ENCODE data around the gene RXFP4. TPM values are rescaled to one million over a fixed set of nuclear protein-coding genes. Genes with fewer than 3 reads are reported as not detected.
"Not testable (repeated sequence)": the region's sequence is repeated elsewhere in the genome, so short reads cannot be mapped to it uniquely, and the experiment has no call there.

The RXFP4 gene
- not detected for polyA plus RNA-seq (2013, experiment 1 of 4)
- not detected for polyA plus RNA-seq (2013, experiment 2 of 4)
- not detected for polyA plus RNA-seq (2013, experiment 3 of 4)
- polyA plus RNA-seq (2013, experiment 4 of 4), result not detected

GRCh38 chr1:155940993-155941844 is at the start of gene RXFP4:
Gene RXFP4, plus strand, starts transcription at chr1:155941638. Its CDS starts 72 bp downstream, at chr1:155941710.
- 78 to 81% methylated on average over 11 of the region's 11 CpGs for WGBS, 2 experiments
- no peak within 1 kb of the TSS for H3K27ac ChIP-seq (ENCODE audit: insufficient read depth, low read depth, low read length, poor library complexity, severe bottlenecking)
- H3K36me3 ChIP-seq (ENCODE audit: control insufficient read depth, insufficient read depth, low read length), result no peaks in the 10 kb centered on the region
- H3K9me3 ChIP-seq (ENCODE audit: control insufficient read depth, low read length), result no peaks in the 10 kb centered on the region
- peaks cover 5% of the 10 kb centered on the region for H3K4me1 ChIP-seq (ENCODE audit: control insufficient read depth, insufficient read depth, low read length)
- no peaks in the 10 kb centered on the region for H3K27me3 ChIP-seq (ENCODE audit: control insufficient read depth, insufficient read depth, low read length, poor library complexity, severe bottlenecking)
- no peak within 1 kb of the TSS for H3K4me3 ChIP-seq (ENCODE audit: insufficient read depth, low read depth, low read length)

GRCh38 chr1:155892796-155893195 is 48.6 kb upstream of the RXFP4 start:
- Histone ChIP-seq H3K27me3 (ENCODE audit: control insufficient read depth, insufficient read depth, low read length, poor library complexity, severe bottlenecking) (no peaks in the 10 kb centered on the region), H3K4me1 (ENCODE audit: control insufficient read depth, insufficient read depth, low read length) (no peaks in the 10 kb centered on the region), H3K36me3 (ENCODE audit: control insufficient read depth, insufficient read depth, low read length) (peaks cover 6% of the 10 kb centered on the region), H3K4me3 (ENCODE audit: insufficient read depth, low read depth, low read length) (no peak overlapping the region), H3K27ac (ENCODE audit: insufficient read depth, low read depth, low read length, poor library complexity, severe bottlenecking) (no peak overlapping the region), H3K9me3 (ENCODE audit: control insufficient read depth, low read length) (no peaks in the 10 kb centered on the region)
- 70 to 76% methylated on average over 3 of the region's 3 CpGs for WGBS, 2 experiments

- Histone ChIP-seq H3K9me3 (ENCODE audit: control insufficient read depth, low read length) (no peaks in the 10 kb centered on the region), H3K27me3 (ENCODE audit: control insufficient read depth, insufficient read depth, low read length, poor library complexity, severe bottlenecking) (no peaks in the 10 kb centered on the region), H3K36me3 (ENCODE audit: control insufficient read depth, insufficient read depth, low read length) (peaks cover 8% of the 10 kb centered on the region), H3K4me3 (ENCODE audit: insufficient read depth, low read depth, low read length) (no peak overlapping the region), H3K27ac (ENCODE audit: insufficient read depth, low read depth, low read length, poor library complexity, severe bottlenecking) (no peak overlapping the region), H3K4me1 (ENCODE audit: control insufficient read depth, insufficient read depth, low read length) (no peaks in the 10 kb centered on the region)
- 91 to 93% methylated on average over 10 of the region's 10 CpGs for WGBS, 2 experiments
Measured at GRCh38 chr1:155893389-155894142, 47.9 kb upstream of the RXFP4 start.

- H3K36me3 ChIP-seq (ENCODE audit: control insufficient read depth, insufficient read depth, low read length), result peaks cover 24% of the 10 kb centered on the region
- H3K4me3 ChIP-seq (ENCODE audit: insufficient read depth, low read depth, low read length); H3K4me1 ChIP-seq (ENCODE audit: control insufficient read depth, insufficient read depth, low read length); H3K9me3 ChIP-seq (ENCODE audit: control insufficient read depth, low read length); H3K27me3 ChIP-seq (ENCODE audit: control insufficient read depth, insufficient read depth, low read length, poor library complexity, severe bottlenecking); H3K27ac ChIP-seq (ENCODE audit: insufficient read depth, low read depth, low read length, poor library complexity, severe bottlenecking): not testable (repeated sequence)
- 81 to 87% methylated on average over 6 of the region's 6 CpGs for WGBS, 2 experiments
Measured at GRCh38 chr1:155895617-155896016, 45.8 kb upstream of the RXFP4 start.

- not testable (repeated sequence) for H3K4me1 ChIP-seq (ENCODE audit: control insufficient read depth, insufficient read depth, low read length); H3K4me3 ChIP-seq (ENCODE audit: insufficient read depth, low read depth, low read length); H3K27me3 ChIP-seq (ENCODE audit: control insufficient read depth, insufficient read depth, low read length, poor library complexity, severe bottlenecking); H3K27ac ChIP-seq (ENCODE audit: insufficient read depth, low read depth, low read length, poor library complexity, severe bottlenecking); H3K9me3 ChIP-seq (ENCODE audit: control insufficient read depth, low read length)
- 89 to 94% methylated on average over 8 of the region's 8 CpGs for whole genome bisulfite sequencing, 2 experiments
- H3K36me3 ChIP-seq (ENCODE audit: control insufficient read depth, insufficient read depth, low read length), result peaks cover 28% of the 10 kb centered on the region
Measured at GRCh38 chr1:155896476-155896875, 45.0 kb upstream of the RXFP4 start.

GRCh38 chr1:155897746-155898145 is 43.7 kb upstream of the RXFP4 start:
- Histone ChIP-seq H3K36me3 (ENCODE audit: control insufficient read depth, insufficient read depth, low read length) (peaks cover 28% of the 10 kb centered on the region), H3K27me3 (ENCODE audit: control insufficient read depth, insufficient read depth, low read length, poor library complexity, severe bottlenecking) (no peaks in the 10 kb centered on the region)
- WGBS, 2 experiments, result 100% methylated on average over 1 of the region's 1 CpG

GRCh38 chr1:155898888-155899287 is 42.5 kb upstream of the RXFP4 start:
- Histone ChIP-seq H3K4me3 (ENCODE audit: insufficient read depth, low read depth, low read length) (no peak overlapping the region), H3K27me3 (ENCODE audit: control insufficient read depth, insufficient read depth, low read length, poor library complexity, severe bottlenecking) (no peaks in the 10 kb centered on the region), H3K4me1 (ENCODE audit: control insufficient read depth, insufficient read depth, low read length) (no peaks in the 10 kb centered on the region), H3K9me3 (ENCODE audit: control insufficient read depth, low read length) (no peaks in the 10 kb centered on the region), H3K36me3 (ENCODE audit: control insufficient read depth, insufficient read depth, low read length) (peaks cover 32% of the 10 kb centered on the region), H3K27ac (ENCODE audit: insufficient read depth, low read depth, low read length, poor library complexity, severe bottlenecking) (no peak overlapping the region)
- 95 to 98% methylated on average over 2 of the region's 2 CpGs for WGBS, 2 experiments

More at GRCh38 chr1:155897746-155898145, 43.7 kb upstream of the RXFP4 start:
- H3K4me3 ChIP-seq (ENCODE audit: insufficient read depth, low read depth, low read length), result no peak overlapping the region
- H3K9me3 ChIP-seq (ENCODE audit: control insufficient read depth, low read length), result no peaks in the 10 kb centered on the region
- H3K4me1 ChIP-seq (ENCODE audit: control insufficient read depth, insufficient read depth, low read length), result no peaks in the 10 kb centered on the region
- no peak overlapping the region for H3K27ac ChIP-seq (ENCODE audit: insufficient read depth, low read depth, low read length, poor library complexity, severe bottlenecking)

GRCh38 chr1:155899683-155900082 is 41.8 kb upstream of the RXFP4 start:
- H3K9me3 ChIP-seq (ENCODE audit: control insufficient read depth, low read length), result no peaks in the 10 kb centered on the region
- no peak overlapping the region for H3K27ac ChIP-seq (ENCODE audit: insufficient read depth, low read depth, low read length, poor library complexity, severe bottlenecking)
- H3K36me3 ChIP-seq (ENCODE audit: control insufficient read depth, insufficient read depth, low read length), result peaks cover 40% of the 10 kb centered on the region
- no peak overlapping the region for H3K4me3 ChIP-seq (ENCODE audit: insufficient read depth, low read depth, low read length)
- no peaks in the 10 kb centered on the region for H3K27me3 ChIP-seq (ENCODE audit: control insufficient read depth, insufficient read depth, low read length, poor library complexity, severe bottlenecking)
- 95 to 99% methylated on average over 2 of the region's 2 CpGs for WGBS, 2 experiments
- H3K4me1 ChIP-seq (ENCODE audit: control insufficient read depth, insufficient read depth, low read length), result no peaks in the 10 kb centered on the region

GRCh38 chr1:155900161-155900560 is 41.3 kb upstream of the RXFP4 start:
- Histone ChIP-seq H3K27ac (ENCODE audit: insufficient read depth, low read depth, low read length, poor library complexity, severe bottlenecking) (no peak overlapping the region), H3K4me3 (ENCODE audit: insufficient read depth, low read depth, low read length) (no peak overlapping the region), H3K27me3 (ENCODE audit: control insufficient read depth, insufficient read depth, low read length, poor library complexity, severe bottlenecking) (no peaks in the 10 kb centered on the region), H3K4me1 (ENCODE audit: control insufficient read depth, insufficient read depth, low read length) (no peaks in the 10 kb centered on the region), H3K9me3 (ENCODE audit: control insufficient read depth, low read length) (no peaks in the 10 kb centered on the region), H3K36me3 (ENCODE audit: control insufficient read depth, insufficient read depth, low read length) (peaks cover 43% of the 10 kb centered on the region)
- WGBS, 2 experiments, result 95 to 98% methylated on average over 4 of the region's 4 CpGs

- peaks cover 45% of the 10 kb centered on the region for H3K36me3 ChIP-seq (ENCODE audit: control insufficient read depth, insufficient read depth, low read length)
- H3K4me1 ChIP-seq (ENCODE audit: control insufficient read depth, insufficient read depth, low read length), result no peaks in the 10 kb centered on the region
- H3K4me3 ChIP-seq (ENCODE audit: insufficient read depth, low read depth, low read length), result no peak overlapping the region
- H3K9me3 ChIP-seq (ENCODE audit: control insufficient read depth, low read length), result no peaks in the 10 kb centered on the region
- H3K27ac ChIP-seq (ENCODE audit: insufficient read depth, low read depth, low read length, poor library complexity, severe bottlenecking), result no peak overlapping the region
- no peaks in the 10 kb centered on the region for H3K27me3 ChIP-seq (ENCODE audit: control insufficient read depth, insufficient read depth, low read length, poor library complexity, severe bottlenecking)
- WGBS, 2 experiments, result 94 to 96% methylated on average over 12 of the region's 12 CpGs
Measured at GRCh38 chr1:155904261-155904660, 37.2 kb upstream of the RXFP4 start.
